GM12878 (cell line): Measurements from ENCODE around the gene AFTPH. TPM values are rescaled to one million over a fixed set of nuclear protein-coding genes. Genes with fewer than 3 reads are reported as not detected.

Experiments
- ATAC-seq: fragments of 200-7000 bp; cut with Tn5 transposase; 3 replicates; pipeline ENCODE4 v1.9.1; 2020; ENCODE audit warnings: mild to moderate bottlenecking, moderate library complexity
- BruUV-seq: library from RNA; stranded (reverse); fragments of 400-500 nt; replicated peaks from 2 replicates; lab custom pipeline; 2021; lab: Mats Ljungman, UMichigan
- CTCF ChIA-PET: fragments of 300-600 bp; sonication (Branson Sonifier 250); formaldehyde crosslinking; extraction: SDS; loops from one replicate; lab custom pipeline; 2021; ENCODE audit warnings: inconsistent platforms; lab: Yijun Ruan, JAX
- POLR2A ChIA-PET: fragments of 350-600 bp; formaldehyde crosslinking; extraction: SDS; loops from one replicate; lab custom pipeline; 2021; ENCODE audit warnings: inconsistent platforms; lab: Charles Lee
- RAD21 ChIA-PET: fragments of 300-600 bp; sonication (Branson Sonifier 250); formaldehyde crosslinking; loops from one replicate; lab custom pipeline; 2023; ENCODE audit warnings: antibody characterized with exemption; ENCODE audit not compliant: unreplicated experiment; lab: Charles Lee
- SMC1A ChIA-PET: fragments of 300-600 bp; sonication (Branson Sonifier 250); formaldehyde crosslinking; loops from one replicate; lab custom pipeline; 2023; ENCODE audit not compliant: unreplicated experiment, uncharacterized antibody; lab: Charles Lee
- DNase-seq: peaks from one replicate; pipeline ENCODE4 v3.0.0-alpha.2; 2011; ENCODE audit warnings: low read depth, low spot score
- FAIRE-seq: peaks from 3 replicates; lab custom pipeline; 2011; peaks lifted over from hg19 to GRCh38; lab: Jason Lieb, UNC
- H2AFZ ChIP-seq: 2 replicates; pipeline ENCODE4 v1.6.0; 2011; ENCODE audit warnings: low read depth, low read length, control low read depth; ENCODE audit not compliant: control insufficient read depth
- H3K27ac ChIP-seq: 2 replicates; pipeline ENCODE4 v1.5.1; 2011; ENCODE audit warnings: control low read depth; ENCODE audit not compliant: control insufficient read depth, insufficient read depth
- H3K27me3 ChIP-seq, 2 experiments: replicated peaks in 1 of 2; 2 replicates each; pipeline versions ENCODE4 v1.6.0 to v1.6.1; 2011; ENCODE audit warnings: low read length in 1 of 2; ENCODE audit not compliant: control insufficient read depth in 2 of 2, insufficient read depth in 2 of 2
- H3K36me3 ChIP-seq, 2 experiments: 2 replicates each; pipeline ENCODE4 v1.5.1; 2011; ENCODE audit warnings: low read length in 1 of 2; ENCODE audit not compliant: control insufficient read depth in 2 of 2, insufficient read depth in 2 of 2
- H3K4me1 ChIP-seq: 2 replicates; pipeline ENCODE4 v1.6.1; 2011; ENCODE audit warnings: mild to moderate bottlenecking, low read length, moderate library complexity, mixed read lengths; ENCODE audit not compliant: control insufficient read depth, insufficient read depth
- H3K4me2 ChIP-seq: 2 replicates; pipeline ENCODE4 v1.6.0; 2011; ENCODE audit warnings: control low read depth; ENCODE audit not compliant: control insufficient read depth, insufficient read depth
- H3K4me3 ChIP-seq: fragments of 200-600 bp; sonication (generic); 2 replicates; pipeline ENCODE4 v1.5.1; 2016
- H3K79me2 ChIP-seq: 2 replicates; pipeline ENCODE4 v1.6.0; 2011; ENCODE audit warnings: low read length; ENCODE audit not compliant: control insufficient read depth, insufficient read depth
- H3K9ac ChIP-seq: 2 replicates; pipeline ENCODE4 v1.8.0; 2011; ENCODE audit warnings: low read length, control low read depth, mixed read lengths; ENCODE audit not compliant: control insufficient read depth, insufficient read depth
- H3K9me3 ChIP-seq: replicated peaks from 3 replicates; pipeline ENCODE4 v1.5.1; 2011; ENCODE audit warnings: mild to moderate bottlenecking, low read length; ENCODE audit not compliant: control insufficient read depth, insufficient read depth
- H4K20me1 ChIP-seq: 2 replicates; pipeline ENCODE4 v1.6.0; 2011; ENCODE audit not compliant: control insufficient read depth, insufficient read depth
- BMI1 ChIP-seq: fragments of 450-650 bp; IDR thresholded peaks from 2 replicates; pipeline ENCODE4 v1.6.1; 2016; ENCODE audit warnings: mild to moderate bottlenecking, moderate library complexity, borderline replicate concordance
- CHD1 ChIP-seq: IDR thresholded peaks from 2 replicates; pipeline ENCODE4 v1.6.1; 2012; ENCODE audit warnings: low read depth, low read length, improper control_type of control experiment
- ELK1 ChIP-seq: IDR thresholded peaks from 2 replicates; pipeline ENCODE4 v1.6.1; 2012; ENCODE audit warnings: low read depth, low read length, improper control_type of control experiment
- ETV6 ChIP-seq, 2 experiments: fragments of 450-650 bp in 1 of 2; IDR thresholded peaks in 1 of 2; conservative IDR thresholded peaks in 1 of 2; 2 replicates each; pipeline ENCODE4 v1.6.1; 2014; ENCODE audit warnings: antibody characterized with exemption in 1 of 2, borderline replicate concordance in 1 of 2, low read depth in 1 of 2, mild to moderate bottlenecking in 1 of 2, moderate library complexity in 1 of 2
- MLLT1 ChIP-seq: fragments of 450-650 bp; IDR thresholded peaks from 2 replicates; pipeline ENCODE4 v1.6.1; 2016; ENCODE audit warnings: mild to moderate bottlenecking
- ZNF384 ChIP-seq: IDR thresholded peaks from 2 replicates; pipeline ENCODE4 v1.6.1; 2012; ENCODE audit warnings: low read depth, mild to moderate bottlenecking, low read length, improper control_type of control experiment, borderline replicate concordance
- WGBS: methylation state at CpG from one replicate; pipeline ENCODE4 v1.1.6; 2016; ENCODE audit warnings: low lambda C conversion rate; ENCODE audit not compliant: insufficient replicate concordance, insufficient coverage; ENCODE audit errors: missing lambda C conversion rate; 5-methylcytosine and 5-hydroxymethylcytosine counted together
- in situ Hi-C: fragments of 300-500 bp; cut with MboI; formaldehyde crosslinking; loops from 9 replicates; pipeline ENCODE4 v1.14.3; 2018; ENCODE audit warnings: mixed read lengths
- intact Hi-C: fragments of 100-400 bp; cut with micrococcal nuclease; formaldehyde crosslinking; loops from one replicate; pipeline ENCODE4 v1.14.2; 2022; ENCODE audit not compliant: unreplicated experiment
- polyA plus RNA-seq, 11 experiments: library from polyadenylated mRNA; depleted of rRNA in 4 of 11; unstranded in 6 of 11; stranded (reverse) in 5 of 11; fragments of >200 nt; fragmentation: Nextera tagmentation in 4 of 11; fragmentation: Illumina TruSeq in 1 of 11; extraction: Ambion mirVana in 4 of 11; extraction: Trizol in 1 of 11; gene quantifications; 1 replicate in 1 of 11; 2 replicates in 10 of 11; pipeline versions ENCODE4 v1.2.1 to v1.2.3, GENCODE V29; 2011 to 2016; ENCODE audit warnings: inconsistent platforms in 2 of 11, missing spikeins in 2 of 11, low read depth in 1 of 11
- total RNA-seq, 4 experiments: library from RNA; depleted of rRNA in 3 of 4; stranded (reverse); fragments of >200 nt in 3 of 4; fragmentation: Illumina TruSeq in 1 of 4; extraction: Trizol in 1 of 4; gene quantifications; 2 replicates each; pipeline versions ENCODE4 v1.2.1 to v1.2.3, GENCODE V29; 2013 to 2021

The AFTPH gene
- total and polyA plus RNA-seq, 10 of the 15 experiments (the other 5 are each of a cell fraction or from before 2014, with no cell fraction given) = 25.6 to 77.3 (median 39.5) TPM

- Histone ChIP-seq H3K4me1 (peaks cover 5% of the 10 kb centered on the region; the same call in 1 of the 2 replicates), H3K4me2 (no peak overlapping the region), H3K36me3 (no peaks in the 10 kb centered on the region), H3K27me3 (no peaks in the 10 kb centered on the region), H3K79me2 (no peaks in the 10 kb centered on the region), H3K27ac (no peak overlapping the region), H3K9ac (no peak overlapping the region), H3K9me3 (no peaks in the 10 kb centered on the region), H2AFZ (no peak overlapping the region)
- WGBS = 93% methylated on average over 4 of the region's 4 CpGs
- ATAC-seq (no peak), FAIRE-seq (no peak)
- intact Hi-C loops = no loop called here
- RAD21 ChIA-PET = interaction anchor here (1.0 to 14.6 kb wide), 2 partner anchors 10 to 148 kb away, joined by 3 to 240 read pairs; no protein-coding TSS in a partner anchor
- POLR2A ChIA-PET = no interaction called here
- no TSS peak for BruUV-seq
- in situ Hi-C loops = loop anchor here (5.0 kb wide), 1 partner anchor 51 kb away; no protein-coding TSS in a partner anchor
- TF ChIP-seq ETV6 (conservative IDR thresholded peaks at IDR 0.05 in 1 of 2, IDR thresholded peaks at IDR 0.05 in 1 of 2; ENCODE audit: borderline replicate concordance in 1 of 2, low read depth in 1 of 2) = no peak
- TF ChIP-seq BMI1 = no peak
- TF ChIP-seq CHD1 = no peak
- TF ChIP-seq ELK1 = no peak
- TF ChIP-seq ZNF384 = no peak
- TF ChIP-seq MLLT1 = no peak
- TF ChIP-seq, all 136 proteins: peak for 0
- ChIA-PET CTCF (interaction anchor here (3.4 kb wide), 1 partner anchor 10 kb away, joined by 16 read pairs; no protein-coding TSS in a partner anchor), SMC1A (interaction anchor here (0.7 to 14.7 kb wide), 2 partner anchors 15 to 149 kb away, joined by 3 to 300 read pairs; no protein-coding TSS in a partner anchor)
- DNase-seq = no peak
- H4K20me1 ChIP-seq = no peaks in the 10 kb centered on the region
- H3K4me3 ChIP-seq = no peak overlapping the region
Observed at GRCh38 chr2:64477979-64478378, 46.1 kb upstream of the AFTPH start.
